Neural progenitor cell (in vitro differentiated cells): ENCODE results near the gene C11orf52. TPM values are rescaled to one million over a fixed set of nuclear protein-coding genes. Genes with fewer than 3 reads are reported as not detected.

Experiments
- DNase-seq: peaks from one replicate; pipeline ENCODE4 v3.0.0-alpha.2; 2016; ENCODE audit warnings: low spot score
- H2AFZ ChIP-seq: fragments of 200-600 bp; sonication (generic); replicated peaks from 2 replicates; pipeline ENCODE4 v1.6.1; 2016; ENCODE audit warnings: antibody characterized with exemption
- H3F3A ChIP-seq: fragments of 200-600 bp; sonication (generic); 2 replicates; pipeline ENCODE4 v1.6.1; 2016; ENCODE audit warnings: antibody characterized with exemption, low read depth
- H3K27ac ChIP-seq: fragments of 200-600 bp; sonication (generic); 2 replicates; pipeline ENCODE4 v1.5.1; 2016; ENCODE audit warnings: mild to moderate bottlenecking
- H3K27me3 ChIP-seq: fragments of 200-600 bp; sonication (generic); 2 replicates; pipeline ENCODE4 v1.6.1; 2016; ENCODE audit warnings: mild to moderate bottlenecking, moderate library complexity
- H3K36me3 ChIP-seq: fragments of 200-600 bp; sonication (generic); 2 replicates; pipeline ENCODE4 v1.5.1; 2016
- H3K4me1 ChIP-seq: fragments of 200-600 bp; sonication (generic); 2 replicates; pipeline ENCODE4 v1.6.1; 2016; ENCODE audit warnings: mixed run types
- H3K4me2 ChIP-seq: fragments of 200-600 bp; sonication (generic); 2 replicates; pipeline ENCODE4 v1.6.1; 2016
- H3K4me3 ChIP-seq: fragments of 200-600 bp; sonication (generic); 2 replicates; pipeline ENCODE4 v1.5.1; 2016
- H3K79me2 ChIP-seq: fragments of 200-600 bp; sonication (generic); 2 replicates; pipeline ENCODE4 v1.6.1; 2016; ENCODE audit warnings: low read depth
- H3K9ac ChIP-seq: fragments of 200-600 bp; sonication (generic); 2 replicates; pipeline ENCODE4 v1.6.1; 2016
- H3K9me3 ChIP-seq: fragments of 200-600 bp; sonication (generic); 2 replicates; pipeline ENCODE4 v1.5.1; 2016; ENCODE audit warnings: low read depth
- H4K20me1 ChIP-seq: fragments of 200-600 bp; sonication (generic); 2 replicates; pipeline ENCODE4 v1.6.1; 2016; ENCODE audit warnings: low read depth
- H3K27ac Mint-ChIP-seq: 3 replicates; pipeline ENCODE4 v1.8.0; 2021; ENCODE audit warnings: mixed read lengths
- H3K27me3 Mint-ChIP-seq: 2 replicates; pipeline ENCODE4 v1.8.0; 2022; ENCODE audit warnings: low read depth, mild to moderate bottlenecking, inconsistent platforms, moderate library complexity, mixed read lengths; ENCODE audit not compliant: insufficient read depth
- H3K36me3 Mint-ChIP-seq: 3 replicates; pipeline ENCODE4 v1.8.0; 2021; ENCODE audit warnings: mixed read lengths
- H3K4me1 Mint-ChIP-seq: 3 replicates; pipeline ENCODE4 v1.8.0; 2021; ENCODE audit warnings: mixed read lengths
- H3K4me3 Mint-ChIP-seq: 3 replicates; pipeline ENCODE4 v1.8.0; 2021; ENCODE audit warnings: mild to moderate bottlenecking, moderate library complexity, mixed read lengths
- H3K9me3 Mint-ChIP-seq: 3 replicates; pipeline ENCODE4 v1.8.0; 2020; ENCODE audit warnings: mixed read lengths
- EZH2 ChIP-seq: fragments of 200-600 bp; sonication (generic); IDR thresholded peaks from 2 replicates; pipeline ENCODE4 v1.6.1; 2017; ENCODE audit warnings: antibody characterized with exemption, mild to moderate bottlenecking, moderate library complexity
- EZH2phosphoT487 ChIP-seq: fragments of 200-600 bp; sonication (generic); IDR thresholded peaks from 2 replicates; pipeline ENCODE4 v1.6.1; 2017; ENCODE audit warnings: antibody characterized with exemption
- total RNA-seq: library from RNA; depleted of rRNA; stranded (reverse); fragments of >200 nt; gene quantifications from 2 replicates; pipeline ENCODE4 v1.2.3, GENCODE V29; 2015; ENCODE audit warnings: low replicate concordance
- TF ChIP-seq, protein P1 (sequence below): fragments of 200-600 bp; sonication (generic); IDR thresholded peaks from 2 replicates; pipeline ENCODE4 v1.5.1; 2017; ENCODE audit warnings: antibody characterized with exemption, mild to moderate bottlenecking

C11orf52 gene
- total RNA-seq, 1 donor from 2014 or later = not detected

DNA sequence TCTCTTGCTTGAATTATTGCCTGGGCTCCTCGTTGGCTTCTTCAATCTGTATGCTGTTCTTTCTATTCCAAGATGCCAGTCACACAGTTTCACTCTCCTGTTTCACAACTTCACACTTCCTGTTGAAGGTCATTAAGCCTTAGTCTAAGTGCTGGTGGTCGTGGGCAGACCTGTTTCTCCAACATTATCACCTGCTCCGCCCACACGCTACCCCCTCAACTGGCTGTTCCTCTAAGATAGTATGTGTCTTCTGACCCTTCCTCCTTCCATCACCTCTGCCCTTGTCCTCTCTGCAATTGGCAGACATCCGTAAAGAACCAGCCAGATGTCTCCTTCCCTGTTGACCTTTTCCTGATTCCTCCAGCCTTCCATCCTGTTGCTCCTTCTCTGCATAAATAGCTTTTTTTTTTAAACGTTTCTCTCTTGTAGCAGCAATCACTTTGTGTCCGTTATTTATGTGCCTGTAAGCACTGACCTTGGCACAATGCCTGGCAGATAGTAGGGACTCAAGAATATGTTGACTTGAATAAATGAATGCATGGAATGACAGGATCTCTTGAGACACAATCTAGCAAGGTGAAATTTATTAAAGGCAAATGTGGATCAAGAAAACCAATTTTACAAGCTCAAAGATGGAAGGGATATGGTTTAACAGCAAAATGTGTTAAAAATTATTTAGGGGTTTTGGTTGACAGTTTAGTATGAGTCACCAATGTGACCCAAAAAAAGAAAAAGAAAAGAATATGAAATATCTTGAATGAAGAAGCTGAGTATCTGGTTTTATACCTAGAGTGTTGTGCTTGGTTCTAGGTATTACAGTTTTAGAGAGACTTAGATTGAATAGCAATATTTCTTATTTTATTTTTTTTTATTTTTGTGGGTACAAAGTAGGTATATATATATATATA lies 31.1 kb downstream of the C11orf52 start:
- no peaks in the 10 kb centered on the region for H3K79me2 ChIP-seq
- H3K4me2 ChIP-seq = no peak overlapping the region
- H3K4me3 ChIP-seq = no peak overlapping the region
- H3K36me3 Mint-ChIP-seq = peaks cover 7% of the 10 kb centered on the region
- no peaks in the 10 kb centered on the region for H3K36me3 ChIP-seq
- H3K4me1 Mint-ChIP-seq = no peaks in the 10 kb centered on the region
- H3K27me3 ChIP-seq = no peaks in the 10 kb centered on the region
- no peak for TF ChIP-seq EZH2phosphoT487
- TF ChIP-seq EZH2 = no peak
- TF ChIP-seq, protein P1, sequence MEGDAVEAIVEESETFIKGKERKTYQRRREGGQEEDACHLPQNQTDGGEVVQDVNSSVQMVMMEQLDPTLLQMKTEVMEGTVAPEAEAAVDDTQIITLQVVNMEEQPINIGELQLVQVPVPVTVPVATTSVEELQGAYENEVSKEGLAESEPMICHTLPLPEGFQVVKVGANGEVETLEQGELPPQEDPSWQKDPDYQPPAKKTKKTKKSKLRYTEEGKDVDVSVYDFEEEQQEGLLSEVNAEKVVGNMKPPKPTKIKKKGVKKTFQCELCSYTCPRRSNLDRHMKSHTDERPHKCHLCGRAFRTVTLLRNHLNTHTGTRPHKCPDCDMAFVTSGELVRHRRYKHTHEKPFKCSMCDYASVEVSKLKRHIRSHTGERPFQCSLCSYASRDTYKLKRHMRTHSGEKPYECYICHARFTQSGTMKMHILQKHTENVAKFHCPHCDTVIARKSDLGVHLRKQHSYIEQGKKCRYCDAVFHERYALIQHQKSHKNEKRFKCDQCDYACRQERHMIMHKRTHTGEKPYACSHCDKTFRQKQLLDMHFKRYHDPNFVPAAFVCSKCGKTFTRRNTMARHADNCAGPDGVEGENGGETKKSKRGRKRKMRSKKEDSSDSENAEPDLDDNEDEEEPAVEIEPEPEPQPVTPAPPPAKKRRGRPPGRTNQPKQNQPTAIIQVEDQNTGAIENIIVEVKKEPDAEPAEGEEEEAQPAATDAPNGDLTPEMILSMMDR = no peak
- H3K9me3 ChIP-seq = no peaks in the 10 kb centered on the region
- no peaks in the 10 kb centered on the region for H4K20me1 ChIP-seq
- H2AFZ ChIP-seq = no peak overlapping the region
- no peak for DNase-seq
- peaks cover 4% of the 10 kb centered on the region for H3K9me3 Mint-ChIP-seq
- H3K27ac ChIP-seq = no peak overlapping the region
- no peak overlapping the region for H3K27ac Mint-ChIP-seq
- H3K4me1 ChIP-seq = no peaks in the 10 kb centered on the region
- H3K4me3 Mint-ChIP-seq = no peak overlapping the region
- no peak overlapping the region for H3K9ac ChIP-seq
- no peaks in the 10 kb centered on the region for H3F3A ChIP-seq
- H3K27me3 Mint-ChIP-seq = peaks cover 2% of the 10 kb centered on the region

DNA sequence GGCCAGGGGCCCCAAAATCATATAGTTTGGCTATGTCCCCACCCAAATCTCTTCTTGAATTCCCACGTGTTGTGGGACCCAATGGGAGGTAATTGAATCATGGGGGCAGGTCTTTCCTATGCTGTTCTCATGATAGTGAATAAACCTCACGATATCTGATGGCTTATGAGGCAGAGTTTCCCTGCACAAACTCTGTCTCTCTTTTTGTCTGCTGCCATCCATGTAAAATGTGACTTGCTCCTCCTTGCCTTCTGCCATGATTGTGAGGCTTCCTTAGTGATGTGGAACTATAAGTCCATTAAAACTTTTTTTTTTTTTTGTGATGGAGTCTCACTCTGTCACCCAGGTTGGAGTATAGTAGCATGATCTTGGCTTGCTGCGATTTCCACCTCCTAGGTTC lies 32.9 kb downstream of the C11orf52 start:
- no peaks in the 10 kb centered on the region for H3K27me3 ChIP-seq
- H3K4me3 ChIP-seq = no peak overlapping the region
- H3K9me3 ChIP-seq = no peaks in the 10 kb centered on the region
- no peaks in the 10 kb centered on the region for H3K4me1 Mint-ChIP-seq
- H3F3A ChIP-seq = no peaks in the 10 kb centered on the region
- H3K4me3 Mint-ChIP-seq = no peak overlapping the region
- no peak overlapping the region for H2AFZ ChIP-seq
- peaks cover 2% of the 10 kb centered on the region for H3K27me3 Mint-ChIP-seq
- DNase-seq = no peak
- no peaks in the 10 kb centered on the region for H4K20me1 ChIP-seq
- no peak overlapping the region for H3K9ac ChIP-seq
- H3K4me1 ChIP-seq = no peaks in the 10 kb centered on the region
- no peak overlapping the region for H3K27ac ChIP-seq
- H3K27ac Mint-ChIP-seq = no peak overlapping the region
- H3K79me2 ChIP-seq = no peaks in the 10 kb centered on the region
- no peaks in the 10 kb centered on the region for H3K36me3 ChIP-seq
- peaks cover 6% of the 10 kb centered on the region for H3K36me3 Mint-ChIP-seq
- H3K9me3 Mint-ChIP-seq = peaks cover 4% of the 10 kb centered on the region
- TF ChIP-seq EZH2 = no peak
- TF ChIP-seq, protein P1 = no peak
- no peak overlapping the region for H3K4me2 ChIP-seq

DNA sequence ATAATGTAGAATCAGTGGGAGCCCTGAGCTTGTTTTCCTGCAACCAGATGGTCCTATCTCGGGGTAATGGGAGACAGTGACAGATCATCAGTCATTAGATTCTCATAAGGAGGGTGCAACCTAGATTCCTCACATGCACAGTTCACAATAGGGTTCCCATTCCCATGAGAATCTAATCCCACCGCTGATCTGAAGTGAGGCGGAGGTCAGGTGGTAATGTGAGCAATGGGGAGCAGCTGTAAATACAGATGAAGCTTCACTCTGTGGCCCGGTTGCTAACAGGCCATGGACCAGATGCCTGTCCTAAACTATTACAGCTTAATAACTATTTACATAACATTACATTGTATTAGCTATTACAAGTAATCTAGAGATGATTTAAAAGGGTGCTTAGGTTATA lies 35.4 kb downstream of the C11orf52 start:
- H3K27me3 Mint-ChIP-seq = peaks cover 3% of the 10 kb centered on the region
- Histone ChIP-seq H3K36me3 (no peaks in the 10 kb centered on the region), H3K9ac (no peak overlapping the region), H3K4me3 (no peak overlapping the region), H3K4me2 (no peak overlapping the region), H4K20me1 (no peaks in the 10 kb centered on the region), H2AFZ (no peak overlapping the region), H3K79me2 (no peaks in the 10 kb centered on the region), H3K27ac (no peak overlapping the region), H3K9me3 (no peaks in the 10 kb centered on the region), H3K27me3 (no peaks in the 10 kb centered on the region), H3K4me1 (no peaks in the 10 kb centered on the region), H3F3A (no peaks in the 10 kb centered on the region)
- TF ChIP-seq, protein P1 = no peak
- TF ChIP-seq EZH2 (no peak), EZH2phosphoT487 (no peak)
- H3K4me3 Mint-ChIP-seq = no peak overlapping the region
- no peak overlapping the region for H3K27ac Mint-ChIP-seq
- peaks cover 17% of the 10 kb centered on the region for H3K36me3 Mint-ChIP-seq
- H3K9me3 Mint-ChIP-seq = peaks cover 7% of the 10 kb centered on the region
- no peaks in the 10 kb centered on the region for H3K4me1 Mint-ChIP-seq
- DNase-seq = no peak
